Measurements from ENCODE around the gene RBP7.
A peak's percentile ranks its signal among the peaks of the same experiment; 100 is the strongest.
"Not testable (repeated sequence)": the region's sequence is repeated elsewhere in the genome, so short reads cannot be mapped to it uniquely, and the experiment has no call there.

Gene RBP7

DNA sequence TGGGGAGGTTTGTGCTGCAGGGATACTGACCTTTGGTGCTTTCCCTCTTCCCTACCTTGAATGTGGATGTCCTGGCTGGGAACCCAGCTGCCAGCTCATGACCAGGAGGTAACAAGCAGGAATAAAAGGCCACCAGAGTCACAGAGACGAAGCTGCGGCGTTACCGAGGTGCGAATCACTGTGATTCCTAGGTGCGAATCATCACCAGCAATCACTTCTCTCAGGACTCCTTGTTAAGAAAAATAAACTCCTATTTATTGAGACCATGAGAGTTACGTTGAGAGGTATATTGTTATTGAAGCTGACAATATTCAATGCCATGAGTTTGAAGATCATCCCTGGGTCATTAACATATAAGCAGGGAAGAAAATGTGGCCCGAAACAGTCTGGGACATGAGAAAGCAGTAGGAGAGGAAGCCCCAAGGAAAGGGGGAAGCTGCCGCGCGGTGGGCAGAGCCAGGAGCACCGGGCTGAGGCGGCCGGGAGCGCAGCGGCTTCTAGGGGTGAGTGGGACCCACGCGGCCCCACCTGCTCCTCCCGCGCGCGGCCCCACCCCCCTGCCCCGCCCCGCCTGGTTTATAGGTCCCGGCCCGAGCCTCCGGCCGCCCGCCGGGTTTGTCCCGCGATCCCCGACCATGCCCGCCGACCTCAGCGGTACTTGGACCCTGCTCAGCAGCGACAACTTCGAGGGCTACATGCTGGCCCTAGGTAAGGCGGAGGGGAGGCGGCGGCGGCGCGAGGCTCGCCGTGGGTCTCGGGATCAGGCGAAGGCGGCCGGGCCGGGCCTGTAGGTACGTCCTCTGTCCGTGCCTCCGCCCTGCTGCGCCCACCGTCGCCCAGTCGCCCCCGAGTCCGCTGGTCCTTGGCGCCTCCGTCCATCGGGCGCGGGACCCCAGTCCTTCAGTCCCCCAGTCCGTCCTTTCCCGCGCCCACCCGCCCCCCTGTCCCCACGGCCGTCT, at the start of gene RBP7:
RBP7 (plus strand) TSS at position 605 of the 959 bp plus-strand sequence; CDS start at position 636, 31 bp downstream.
- no peak for DNase-seq

DNA sequence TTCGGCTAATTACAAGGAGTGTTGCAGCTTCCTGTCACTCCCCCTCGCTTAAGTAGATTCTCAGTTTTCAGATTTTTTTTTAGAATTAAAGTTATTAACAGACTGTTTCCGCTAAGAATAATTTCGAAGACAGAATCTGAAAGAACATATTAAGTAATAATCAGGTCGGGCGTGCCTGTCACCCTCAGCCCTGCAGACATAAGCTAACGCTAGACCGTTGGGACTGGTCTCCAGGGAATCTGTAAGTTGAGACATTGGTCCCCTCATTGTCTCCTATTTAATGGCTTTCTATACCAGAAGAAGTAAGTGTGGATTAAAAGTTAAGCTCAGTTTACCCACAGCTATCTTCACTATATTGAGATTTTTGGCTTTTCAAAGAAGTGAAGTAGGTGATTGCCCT, 39.3 kb upstream of the RBP7 start:
- DNase-seq: no peak

DNA sequence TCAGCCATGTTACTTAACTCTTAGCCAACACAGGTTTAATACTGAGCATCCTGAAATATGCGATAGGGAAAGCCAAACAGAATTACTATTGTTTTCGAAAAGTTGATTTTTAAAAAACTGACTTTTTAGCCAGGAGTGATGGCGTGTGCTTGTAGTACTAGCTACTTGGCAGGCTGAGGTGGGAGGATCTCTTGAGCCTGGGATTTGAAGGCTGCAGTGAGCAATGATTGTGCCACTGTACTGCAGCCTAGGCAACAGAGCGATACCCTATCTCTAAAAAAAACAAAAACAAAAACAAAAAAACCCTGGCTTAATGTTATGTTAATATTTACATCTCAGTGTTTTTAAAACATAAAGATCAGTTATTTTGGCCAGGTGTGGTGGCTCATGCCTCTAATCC, 37.0 kb upstream of the RBP7 start:
- DNase-seq: no peak

DNA sequence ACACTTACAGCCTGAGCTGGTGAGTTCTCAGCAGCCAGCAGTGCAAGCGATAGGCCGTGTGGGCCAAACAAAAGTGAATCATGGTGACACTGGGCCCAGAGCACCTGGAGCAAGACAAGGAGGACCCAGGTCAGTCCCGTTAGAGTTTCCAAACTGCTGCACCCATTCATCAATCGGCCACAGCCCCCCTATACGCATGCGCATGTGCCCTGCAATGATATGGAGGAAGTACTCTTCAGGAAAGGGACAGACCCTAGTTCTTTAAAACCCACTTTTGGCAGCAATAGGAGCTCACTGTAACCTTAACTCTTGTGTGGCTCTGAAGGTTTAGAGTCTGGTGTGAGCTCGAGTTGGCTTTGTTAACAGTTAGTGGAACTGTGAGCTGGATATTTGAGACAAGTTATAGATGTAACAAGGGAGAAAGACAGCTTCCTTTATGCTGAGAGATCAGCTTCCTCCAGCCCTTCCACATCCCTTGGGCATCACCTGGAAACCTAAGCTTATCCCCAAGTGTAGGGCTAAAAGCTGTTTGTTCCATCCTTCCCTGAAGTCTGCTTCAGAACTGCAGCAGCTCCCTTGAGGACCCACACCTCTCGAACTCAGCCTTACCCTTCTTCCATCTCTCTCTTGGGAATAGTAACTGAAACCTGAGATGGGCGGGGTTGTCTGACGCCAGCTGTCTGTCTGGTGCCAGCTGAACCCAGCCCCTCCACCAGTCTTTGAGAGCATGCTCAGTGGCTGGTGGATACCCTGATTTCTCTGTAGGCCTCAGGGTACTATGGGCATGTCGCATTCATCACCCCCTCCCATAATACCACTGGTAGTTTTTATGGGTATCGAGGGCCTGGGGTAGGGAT, 36.1 kb upstream of the RBP7 start:
- no peak for DNase-seq

DNA sequence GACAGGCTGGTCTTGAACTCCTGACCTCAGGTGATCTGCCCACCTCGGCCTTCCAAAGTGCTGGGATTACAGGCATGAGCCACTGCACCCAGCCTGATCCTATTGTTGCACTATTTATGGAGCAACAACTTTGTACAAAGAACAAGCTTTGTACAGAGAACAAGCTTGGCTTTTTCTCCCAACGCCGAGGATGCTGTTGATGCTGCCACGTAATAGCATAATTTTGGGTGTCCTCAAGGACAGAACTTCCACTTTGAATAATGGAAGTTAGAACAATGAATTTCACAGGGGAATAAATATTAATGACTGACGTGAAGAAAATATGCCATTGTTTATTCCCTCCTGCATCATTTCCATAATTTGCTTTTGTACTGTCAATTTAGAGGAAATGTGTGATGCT, 12.8 kb upstream of the RBP7 start:
- DNase-seq: no peak

DNA sequence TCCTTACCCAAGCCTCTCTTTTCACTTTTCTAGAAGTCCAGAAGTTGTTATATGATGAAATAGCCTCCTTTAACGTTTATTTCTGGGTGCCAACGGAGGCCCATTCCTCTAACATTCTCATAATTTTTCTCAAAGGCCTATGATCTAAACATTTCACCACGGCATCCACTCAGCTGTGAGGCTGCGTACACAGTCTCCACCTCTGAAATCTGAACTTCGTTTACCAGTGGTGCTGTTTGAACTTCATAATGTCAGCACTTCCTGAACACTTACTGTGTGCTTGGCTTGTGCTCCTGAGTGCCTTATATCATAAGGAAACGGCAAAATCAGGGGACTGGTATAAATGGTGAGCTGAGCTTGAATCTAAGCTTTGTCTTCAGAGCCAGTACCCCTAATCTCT, 12.0 kb upstream of the RBP7 start:
- no peak for DNase-seq

DNA sequence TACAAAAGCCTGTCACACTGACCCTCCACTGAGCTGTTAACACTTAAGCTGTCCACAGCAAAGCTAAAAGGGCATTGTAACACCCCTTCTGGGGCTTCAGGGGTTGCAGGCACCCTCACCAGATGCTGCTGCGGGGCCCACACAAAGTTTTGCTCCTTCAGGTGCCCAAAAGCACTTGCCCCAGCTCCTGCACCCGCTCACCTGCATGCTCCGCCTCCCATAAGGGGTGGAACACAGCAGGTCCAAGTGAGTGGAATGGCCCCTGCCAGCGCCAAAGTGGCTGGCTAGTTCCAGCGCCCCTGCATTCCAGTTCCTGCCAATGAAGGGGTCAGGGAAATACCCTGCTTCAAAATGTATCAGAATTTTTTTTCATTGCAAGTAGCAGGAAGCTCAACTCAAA, 7.3 kb upstream of the RBP7 start:
- no peak for DNase-seq

DNA sequence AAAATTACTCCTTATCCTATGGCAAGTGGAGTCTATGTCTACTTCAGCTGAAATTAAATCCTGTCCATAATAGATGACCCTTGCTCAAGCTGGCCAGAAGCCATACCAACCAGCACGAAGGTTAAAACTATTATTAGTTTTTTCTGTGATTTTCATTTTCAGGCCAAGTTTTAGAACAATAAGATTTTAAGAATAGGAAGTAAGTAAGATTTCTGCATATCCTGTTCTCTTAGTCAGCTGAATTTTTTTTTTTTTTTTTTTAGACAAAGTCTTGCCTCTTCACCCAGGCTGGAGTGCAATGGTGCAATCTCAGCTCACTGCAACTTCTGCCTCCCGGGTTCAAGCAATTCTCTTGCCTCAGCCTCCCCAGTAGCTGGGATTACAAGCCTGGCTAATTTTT, 6.1 kb upstream of the RBP7 start:
- no peak for DNase-seq

DNA sequence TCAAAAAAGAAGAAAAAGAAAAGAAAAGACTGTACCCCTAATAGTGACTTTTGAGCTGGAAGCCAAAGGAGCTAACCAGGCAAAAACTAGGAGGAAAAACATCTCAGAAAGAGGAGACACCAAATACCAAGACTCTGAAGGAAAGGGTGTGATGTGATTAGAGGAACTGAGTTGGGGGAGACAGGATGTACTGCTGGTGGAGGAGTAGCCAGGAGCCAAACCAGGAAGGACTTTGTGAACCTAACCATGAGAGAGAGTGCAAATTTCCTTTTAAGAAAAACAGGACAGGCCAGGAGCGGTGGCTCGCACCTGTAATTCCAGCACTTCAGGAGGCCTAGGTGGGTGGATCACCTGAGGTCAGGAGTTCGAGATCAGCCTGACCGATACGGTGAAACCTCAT, 4.1 kb upstream of the RBP7 start:
- no peak for DNase-seq

DNA sequence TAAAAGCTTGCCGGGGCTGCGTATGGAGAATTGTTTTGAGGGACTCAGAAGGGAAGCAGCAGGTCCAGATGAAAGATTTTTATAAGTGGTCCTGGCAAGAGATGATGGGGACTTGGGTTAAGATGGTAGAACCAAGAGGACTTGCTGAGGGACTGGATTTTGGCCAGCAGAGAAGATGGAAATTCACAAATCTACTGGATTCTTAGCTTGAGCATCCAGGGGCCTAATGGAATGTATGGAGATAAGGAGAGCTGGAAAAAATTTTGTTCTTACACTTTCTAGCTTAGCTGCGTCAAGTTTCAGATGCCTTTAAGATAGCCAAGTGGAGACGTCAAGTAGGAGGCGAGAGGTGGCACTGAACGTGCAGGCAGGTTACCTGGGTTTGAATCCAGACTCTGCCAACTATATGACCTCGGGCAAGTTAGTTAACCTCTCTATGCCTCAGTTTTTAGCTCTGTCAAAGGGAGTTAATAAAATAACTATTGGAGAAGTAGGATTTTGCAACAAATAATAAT, 3.4 kb upstream of the RBP7 start:
- DNase-seq: no peak

DNA sequence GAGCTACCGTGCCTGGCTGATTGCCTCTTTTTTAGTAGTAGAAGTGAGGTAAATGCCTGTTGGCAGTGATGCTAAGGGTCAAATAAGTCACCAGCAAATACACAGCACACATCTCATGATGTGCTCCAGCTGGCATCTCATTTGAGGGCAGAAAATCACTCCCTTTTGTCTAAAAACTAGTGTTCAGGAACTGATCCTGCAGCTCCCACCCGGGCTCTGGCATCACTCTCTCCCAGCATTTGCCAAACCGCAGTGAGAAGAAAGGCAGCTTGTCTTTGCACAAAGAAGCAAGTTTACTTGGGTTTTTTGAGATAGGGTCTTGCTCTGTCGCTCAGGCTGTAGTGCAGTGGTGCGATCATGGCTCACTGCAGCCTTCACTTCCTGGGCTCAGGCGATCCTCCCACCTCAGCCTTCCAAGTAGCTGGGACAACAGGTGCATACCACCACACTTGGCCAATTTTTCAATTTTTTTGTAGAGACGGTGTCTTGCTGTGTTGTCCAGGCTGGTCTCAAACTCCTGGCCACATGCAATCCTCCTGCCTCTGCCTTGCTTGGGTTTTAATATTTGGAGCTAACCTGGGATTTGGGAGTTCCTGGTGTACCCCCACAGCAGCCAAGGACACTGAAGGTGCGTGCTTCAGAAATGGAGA, 4.1 kb downstream of the RBP7 start:
- DNase-seq: no peak

DNA sequence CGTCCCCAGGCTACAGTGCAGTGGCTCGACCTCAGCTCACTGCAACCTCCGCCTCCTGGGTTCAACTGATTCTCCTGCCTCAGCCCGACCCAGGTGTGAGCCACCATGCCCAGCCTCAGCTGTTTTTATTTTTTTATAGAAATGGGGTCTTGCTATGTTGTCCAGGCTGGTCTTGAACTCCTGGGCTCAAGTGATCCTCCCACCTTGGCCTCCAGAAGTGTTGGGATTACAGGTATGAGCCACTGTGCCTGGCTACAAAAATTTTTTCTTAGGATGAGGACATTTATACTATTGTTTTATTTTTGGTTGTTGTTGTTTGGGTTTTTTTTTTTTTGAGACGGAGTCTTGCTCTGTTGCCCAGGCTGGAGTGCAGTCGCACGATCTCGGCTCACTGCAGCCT, 8.2 kb downstream of the RBP7 start:
- DNase-seq: not testable (repeated sequence)

DNA sequence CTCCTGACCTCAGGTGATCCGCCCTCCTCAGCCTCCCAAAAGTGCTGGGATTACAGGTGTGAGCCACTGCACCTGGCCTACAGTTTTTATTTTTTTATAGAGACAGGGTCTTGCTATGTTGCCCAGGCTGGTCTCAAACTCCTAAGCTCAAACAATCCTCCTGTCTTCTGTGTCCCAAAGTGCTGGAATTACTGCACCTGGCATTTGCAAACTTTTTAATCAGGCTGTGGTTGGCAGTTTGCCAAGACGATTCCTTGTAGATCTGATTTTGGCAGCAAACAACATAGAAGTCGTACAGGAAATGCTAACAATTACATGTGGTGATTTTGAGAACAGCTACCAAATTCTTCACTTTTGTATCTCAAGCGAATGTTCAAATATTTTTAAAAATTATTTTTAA, 10.1 kb downstream of the RBP7 start:
- DNase-seq: peak; percentile 18

DNA sequence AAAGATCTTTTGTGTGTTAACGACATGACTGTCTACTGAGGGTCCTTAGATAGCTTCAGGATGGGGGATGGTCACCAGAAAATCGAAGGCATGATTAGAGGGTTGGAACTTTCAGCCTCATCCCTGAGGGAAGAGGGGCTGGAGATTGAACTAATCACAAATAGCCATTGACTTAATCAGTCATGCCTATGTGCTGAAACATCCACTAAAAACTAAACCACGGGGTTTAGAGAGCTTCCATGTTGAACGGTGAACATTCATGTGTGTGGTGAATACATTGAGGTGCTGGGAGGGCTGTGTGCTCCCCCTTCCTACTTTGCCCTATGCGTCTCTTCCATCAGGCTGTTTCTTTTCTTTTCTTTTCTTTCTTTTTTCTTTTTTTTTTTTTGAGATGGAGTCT, 17.0 kb downstream of the RBP7 start:
- DNase-seq: no peak

DNA sequence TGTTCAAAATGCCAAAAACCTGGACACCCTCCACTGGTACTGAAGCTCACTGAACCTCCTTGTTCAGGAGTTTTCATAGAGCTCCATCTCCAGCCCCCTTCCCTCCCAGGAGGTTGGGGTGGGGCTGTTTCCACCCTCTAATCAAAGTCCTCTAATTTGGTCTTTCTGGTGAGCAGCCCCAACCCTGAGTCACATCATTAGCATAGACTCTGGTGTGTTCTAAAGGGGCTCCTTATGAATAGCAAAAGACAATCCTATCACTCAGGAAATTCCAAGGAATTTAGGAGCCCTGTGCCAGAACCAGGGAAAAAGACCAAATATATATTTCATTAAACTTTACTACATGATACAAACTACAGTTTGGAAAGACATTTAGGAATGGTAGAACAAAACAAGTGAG, 22.5 kb downstream of the RBP7 start:
- DNase-seq: no peak

DNA sequence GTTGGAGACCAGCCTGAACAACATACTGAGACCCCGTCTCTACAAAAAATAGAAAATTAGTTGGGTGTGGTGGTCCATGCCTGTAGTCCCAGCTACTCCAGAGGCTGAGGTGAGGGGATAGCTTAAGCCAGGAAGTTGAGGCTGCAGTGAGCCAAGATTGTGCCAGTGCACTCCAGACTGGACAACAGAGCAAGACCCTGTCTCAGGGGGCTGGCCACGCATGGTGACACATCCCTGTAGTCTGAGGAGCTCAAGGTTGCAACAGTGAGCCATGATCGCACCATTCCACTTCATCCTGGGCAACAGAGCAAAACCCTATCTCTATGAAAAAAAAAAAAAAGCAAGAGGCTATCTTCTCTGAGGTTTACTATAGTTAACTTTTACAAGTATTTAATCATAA, 23.1 kb downstream of the RBP7 start:
- DNase-seq: no peak

DNA sequence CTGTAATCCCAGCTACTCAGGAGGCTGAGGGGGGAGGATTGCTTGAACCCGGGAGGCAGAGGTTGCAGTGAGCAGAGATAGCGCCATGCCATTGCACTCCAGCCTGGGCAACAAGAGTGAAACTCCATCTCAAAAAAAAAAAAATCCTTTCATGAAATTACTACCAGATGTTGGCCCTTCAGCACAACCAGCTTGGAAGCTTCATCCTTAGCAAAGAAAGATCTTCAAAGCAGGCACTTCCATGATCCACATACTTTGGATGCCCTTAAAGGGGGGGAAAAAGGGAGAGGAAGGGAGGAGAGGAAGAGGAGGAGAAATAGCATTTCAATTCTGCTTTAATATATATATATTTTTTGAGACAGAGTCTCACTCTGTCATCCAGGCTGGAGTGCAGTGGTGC, 23.6 kb downstream of the RBP7 start:
- DNase-seq: not testable (repeated sequence)

DNA sequence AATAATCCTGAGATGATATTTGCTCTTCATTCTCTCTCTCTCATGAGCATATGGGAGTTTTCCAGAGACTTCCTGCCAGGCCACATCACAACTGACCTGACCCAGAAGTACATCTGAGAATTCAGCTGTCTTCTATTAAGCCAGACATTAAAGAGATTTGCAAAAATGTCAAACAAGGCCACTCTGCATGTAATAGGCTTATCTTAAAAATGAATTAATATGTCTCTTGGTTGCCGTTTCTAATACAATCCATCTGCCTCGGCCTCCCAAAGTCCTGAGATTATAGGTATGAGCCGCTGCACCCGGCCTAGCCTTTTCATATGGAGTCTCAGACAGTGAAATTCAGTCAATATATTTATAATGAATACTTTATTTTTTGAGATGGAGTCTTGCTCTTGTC, 25.0 kb downstream of the RBP7 start:
- not testable (repeated sequence) for DNase-seq

DNA sequence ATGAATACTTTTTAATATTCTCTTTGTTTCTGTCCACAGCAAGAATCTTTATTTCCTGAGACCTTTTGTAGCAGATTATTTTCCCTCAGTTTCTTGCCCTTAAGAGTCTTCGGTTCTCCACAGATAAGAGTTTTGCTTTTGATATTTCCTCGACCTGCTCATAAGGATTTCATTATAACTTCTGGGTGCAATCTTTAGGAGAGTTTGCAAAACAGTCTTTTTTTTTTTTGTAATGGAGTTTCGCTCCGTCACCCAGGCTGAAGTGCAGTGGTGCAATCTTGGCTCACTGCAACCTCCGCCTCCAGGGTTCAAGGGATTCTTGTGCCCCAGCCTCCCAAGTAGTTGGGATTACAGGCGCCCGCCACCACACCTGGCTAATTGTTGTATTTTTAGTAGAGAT, 25.6 kb downstream of the RBP7 start:
- DNase-seq: no peak

DNA sequence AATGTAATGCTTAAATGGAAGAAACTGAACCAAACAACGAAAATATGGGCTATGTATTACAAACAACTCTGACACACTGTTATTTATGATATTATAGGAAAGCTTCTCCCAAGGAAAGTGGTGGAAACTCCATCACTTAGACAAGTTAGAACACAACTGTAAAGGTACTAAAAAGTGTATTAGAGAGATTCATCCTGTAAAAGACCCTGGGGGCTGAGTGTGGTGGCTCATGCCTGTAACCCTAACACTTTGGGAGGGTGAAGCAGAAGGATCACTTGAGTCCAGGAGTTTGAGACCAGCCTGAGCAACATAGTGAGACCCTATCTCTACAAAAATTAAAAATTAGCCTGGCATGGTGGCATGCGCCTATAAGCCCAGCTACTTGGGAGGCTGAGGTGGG, 28.3 kb downstream of the RBP7 start:
- no peak for DNase-seq

DNA sequence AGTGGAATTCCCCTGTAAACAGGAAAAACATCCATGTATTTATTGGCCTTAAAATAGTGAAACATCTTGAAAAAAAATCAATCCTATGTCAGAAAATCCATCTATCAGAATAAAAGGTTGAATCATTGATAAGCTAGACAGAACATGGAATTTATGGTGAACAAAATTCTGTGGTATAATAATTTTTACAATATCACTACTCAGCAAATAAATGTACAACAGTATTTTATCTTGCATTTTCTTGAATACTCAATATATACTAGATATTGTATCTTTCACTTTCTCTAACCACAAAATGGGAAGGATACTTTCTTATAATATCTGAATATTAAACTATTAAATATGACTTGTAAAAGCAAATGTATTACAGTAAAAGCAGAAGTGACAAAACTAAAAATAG, 30.0 kb downstream of the RBP7 start:
- DNase-seq: no peak

DNA sequence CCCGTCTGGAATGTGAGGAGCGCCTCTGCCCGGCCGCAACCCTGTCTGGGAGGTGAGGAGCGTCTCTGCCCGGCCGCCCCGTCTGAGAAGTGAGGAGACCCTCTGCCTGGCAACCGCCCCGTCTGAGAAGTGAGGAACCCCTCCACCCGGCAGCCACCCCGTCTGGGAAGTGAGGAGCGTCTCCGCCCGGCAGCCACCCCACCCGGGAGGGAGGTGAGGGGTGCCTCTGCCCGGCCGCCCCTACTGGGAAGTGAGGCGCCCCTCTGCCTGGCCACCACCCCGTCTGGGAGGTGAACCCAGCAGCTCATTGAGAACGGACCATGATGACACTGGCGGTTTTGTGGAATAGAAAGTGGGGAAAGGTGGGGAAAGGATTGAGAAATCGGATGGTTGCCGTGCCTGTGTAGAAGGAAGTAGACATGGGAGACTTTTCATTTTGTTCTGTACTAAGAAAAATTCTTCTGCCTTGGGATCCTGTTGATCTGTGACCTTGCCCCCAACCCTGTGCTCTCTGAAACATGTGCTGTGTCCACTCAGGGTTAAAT, 32.0 kb downstream of the RBP7 start:
- not testable (repeated sequence) for DNase-seq

DNA sequence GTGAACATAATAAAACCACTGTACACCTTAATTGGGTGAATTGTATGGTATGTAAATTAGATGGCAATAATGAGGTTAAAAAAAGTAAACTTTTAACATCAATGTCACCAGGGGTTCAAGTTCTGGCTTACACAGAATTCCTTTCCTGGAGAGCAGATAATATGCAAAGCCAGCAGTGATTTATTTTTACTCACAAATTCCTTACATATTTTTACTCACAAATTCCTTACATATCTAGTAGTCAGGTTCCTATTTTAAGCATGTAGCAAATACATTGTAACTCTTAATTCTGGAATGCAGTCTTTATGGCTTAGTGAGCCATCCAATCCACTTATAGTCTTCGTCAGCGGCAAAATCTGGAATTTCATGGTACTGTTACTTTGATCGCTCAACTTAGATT, 34.4 kb downstream of the RBP7 start:
- no peak for DNase-seq
